BE2C (cell line): ENCODE results near the gene CDC27.
"Not testable (repeated sequence)": the region's sequence is repeated elsewhere in the genome, so short reads cannot be mapped to it uniquely, and the experiment has no call there.

Source experiments
- DNase-seq: peaks from one replicate; pipeline ENCODE4 v3.0.0-alpha.2; 2020
- H3K27me3 ChIP-seq: fragments of 250-450 bp; sonication (Bioruptor Pico); 2 replicates; pipeline ENCODE4 v1.5.1; 2020; ENCODE audit warnings: mild to moderate bottlenecking
- H3K36me3 ChIP-seq: fragments of 250-450 bp; sonication (Bioruptor Pico); 2 replicates; pipeline ENCODE4 v1.5.1; 2020; ENCODE audit warnings: mild to moderate bottlenecking
- H3K4me1 ChIP-seq: fragments of 250-450 bp; sonication (Bioruptor Pico); 2 replicates; pipeline ENCODE4 v1.5.1; 2020
- H3K4me3 ChIP-seq: 2 replicates; pipeline ENCODE4 v1.5.1; 2011; ENCODE audit warnings: low read depth, low read length
- H3K9me3 ChIP-seq: fragments of 250-450 bp; sonication (Bioruptor Pico); 2 replicates; pipeline ENCODE4 v1.5.1; 2020
- TF ChIP-seq, protein P1 (sequence below): IDR thresholded peaks from 2 replicates; pipeline ENCODE4 v1.5.1; 2012; ENCODE audit warnings: mild to moderate bottlenecking, low read depth, low read length

The CDC27 gene

DNA sequence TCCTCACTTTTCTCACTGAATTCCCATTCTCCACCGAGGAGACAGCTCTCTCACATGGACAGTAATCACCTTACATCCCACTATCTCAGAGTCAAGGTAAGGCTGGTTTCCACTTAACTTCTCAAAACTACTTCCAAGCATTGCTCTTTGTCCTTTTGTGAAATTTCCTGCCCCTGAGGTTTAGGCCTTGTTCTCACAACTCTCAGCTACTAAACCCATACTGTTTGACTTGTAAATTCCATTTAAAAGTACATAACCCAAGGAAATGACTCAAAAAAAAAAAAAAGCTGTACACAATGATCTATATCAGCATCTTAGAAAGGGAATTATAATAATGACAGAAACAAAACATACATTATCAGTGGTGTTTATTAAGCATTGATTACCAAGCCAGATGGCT lies 8.8 kb downstream of the CDC27 start:
- Histone ChIP-seq H3K36me3 (peaks cover 34% of the 10 kb centered on the region), H3K27me3 (no peaks in the 10 kb centered on the region), H3K4me3 (no peak overlapping the region), H3K9me3 (no peaks in the 10 kb centered on the region), H3K4me1 (peaks cover 10% of the 10 kb centered on the region)
- DNase-seq: no peak
- TF ChIP-seq, protein P1, sequence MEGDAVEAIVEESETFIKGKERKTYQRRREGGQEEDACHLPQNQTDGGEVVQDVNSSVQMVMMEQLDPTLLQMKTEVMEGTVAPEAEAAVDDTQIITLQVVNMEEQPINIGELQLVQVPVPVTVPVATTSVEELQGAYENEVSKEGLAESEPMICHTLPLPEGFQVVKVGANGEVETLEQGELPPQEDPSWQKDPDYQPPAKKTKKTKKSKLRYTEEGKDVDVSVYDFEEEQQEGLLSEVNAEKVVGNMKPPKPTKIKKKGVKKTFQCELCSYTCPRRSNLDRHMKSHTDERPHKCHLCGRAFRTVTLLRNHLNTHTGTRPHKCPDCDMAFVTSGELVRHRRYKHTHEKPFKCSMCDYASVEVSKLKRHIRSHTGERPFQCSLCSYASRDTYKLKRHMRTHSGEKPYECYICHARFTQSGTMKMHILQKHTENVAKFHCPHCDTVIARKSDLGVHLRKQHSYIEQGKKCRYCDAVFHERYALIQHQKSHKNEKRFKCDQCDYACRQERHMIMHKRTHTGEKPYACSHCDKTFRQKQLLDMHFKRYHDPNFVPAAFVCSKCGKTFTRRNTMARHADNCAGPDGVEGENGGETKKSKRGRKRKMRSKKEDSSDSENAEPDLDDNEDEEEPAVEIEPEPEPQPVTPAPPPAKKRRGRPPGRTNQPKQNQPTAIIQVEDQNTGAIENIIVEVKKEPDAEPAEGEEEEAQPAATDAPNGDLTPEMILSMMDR: no peak

GRCh38 chr17:47179141-47179540 lies 10.0 kb downstream of the CDC27 start:
- no peak for DNase-seq
- TF ChIP-seq, protein P1: no peak
- no peaks in the 10 kb centered on the region for H3K27me3 ChIP-seq
- peaks cover 10% of the 10 kb centered on the region for H3K4me1 ChIP-seq
- H3K4me3 ChIP-seq: no peak overlapping the region
- H3K9me3 ChIP-seq: no peaks in the 10 kb centered on the region
- H3K36me3 ChIP-seq: peaks cover 38% of the 10 kb centered on the region

- Histone ChIP-seq H3K4me1 (peaks cover 7% of the 10 kb centered on the region), H3K27me3 (no peaks in the 10 kb centered on the region), H3K4me3 (no peak overlapping the region), H3K9me3 (no peaks in the 10 kb centered on the region), H3K36me3 (peaks cover 47% of the 10 kb centered on the region)
- DNase-seq: no peak
- TF ChIP-seq, protein P1: no peak
Observed at GRCh38 chr17:47177261-47177660, 11.8 kb downstream of the CDC27 start.

DNA sequence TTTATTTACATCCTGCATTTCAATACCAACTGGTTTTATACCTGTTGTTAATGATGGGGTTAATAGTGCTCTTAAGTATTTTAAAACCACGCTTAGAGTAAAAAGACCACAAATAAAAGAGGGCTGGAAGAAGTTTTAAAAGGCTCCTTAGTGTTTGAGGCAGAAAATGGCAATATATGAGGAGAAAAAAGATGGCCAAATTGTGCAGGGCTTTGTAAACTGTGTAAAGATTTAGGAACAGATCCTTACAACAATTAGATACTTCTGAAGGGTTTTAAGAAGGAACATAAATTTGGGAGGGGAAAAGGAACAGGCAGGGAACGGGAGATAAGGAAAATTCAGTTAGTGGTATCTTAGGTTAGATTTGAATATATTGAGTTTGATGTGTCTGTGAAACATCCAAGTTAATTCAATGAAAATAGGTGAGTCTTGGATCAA lies 12.7 kb downstream of the CDC27 start:
- peaks cover 50% of the 10 kb centered on the region for H3K36me3 ChIP-seq
- no peak for DNase-seq
- peaks cover 7% of the 10 kb centered on the region for H3K4me1 ChIP-seq
- TF ChIP-seq, protein P1: no peak
- no peak overlapping the region for H3K4me3 ChIP-seq
- no peaks in the 10 kb centered on the region for H3K27me3 ChIP-seq
- no peaks in the 10 kb centered on the region for H3K9me3 ChIP-seq

- H3K4me1 ChIP-seq, DNase-seq, H3K27me3 ChIP-seq, H3K9me3 ChIP-seq, H3K4me3 ChIP-seq: not testable (repeated sequence)
- H3K36me3 ChIP-seq: peaks cover 52% of the 10 kb centered on the region
Observed at GRCh38 chr17:47174823-47175222, 14.3 kb downstream of the CDC27 start.

GRCh38 chr17:47172696-47173565 lies 16.2 kb downstream of the CDC27 start:
- Histone ChIP-seq H3K4me1 (peaks cover 7% of the 10 kb centered on the region), H3K36me3 (peaks cover 56% of the 10 kb centered on the region)
- DNase-seq: no peak

More at GRCh38 chr17:47172696-47173565, 16.2 kb downstream of the CDC27 start:
- no peaks in the 10 kb centered on the region for H3K9me3 ChIP-seq
- no peak overlapping the region for H3K4me3 ChIP-seq
- no peaks in the 10 kb centered on the region for H3K27me3 ChIP-seq
- TF ChIP-seq, protein P1: no peak
